ENCODE data around the gene GEMIN5.

DNA sequence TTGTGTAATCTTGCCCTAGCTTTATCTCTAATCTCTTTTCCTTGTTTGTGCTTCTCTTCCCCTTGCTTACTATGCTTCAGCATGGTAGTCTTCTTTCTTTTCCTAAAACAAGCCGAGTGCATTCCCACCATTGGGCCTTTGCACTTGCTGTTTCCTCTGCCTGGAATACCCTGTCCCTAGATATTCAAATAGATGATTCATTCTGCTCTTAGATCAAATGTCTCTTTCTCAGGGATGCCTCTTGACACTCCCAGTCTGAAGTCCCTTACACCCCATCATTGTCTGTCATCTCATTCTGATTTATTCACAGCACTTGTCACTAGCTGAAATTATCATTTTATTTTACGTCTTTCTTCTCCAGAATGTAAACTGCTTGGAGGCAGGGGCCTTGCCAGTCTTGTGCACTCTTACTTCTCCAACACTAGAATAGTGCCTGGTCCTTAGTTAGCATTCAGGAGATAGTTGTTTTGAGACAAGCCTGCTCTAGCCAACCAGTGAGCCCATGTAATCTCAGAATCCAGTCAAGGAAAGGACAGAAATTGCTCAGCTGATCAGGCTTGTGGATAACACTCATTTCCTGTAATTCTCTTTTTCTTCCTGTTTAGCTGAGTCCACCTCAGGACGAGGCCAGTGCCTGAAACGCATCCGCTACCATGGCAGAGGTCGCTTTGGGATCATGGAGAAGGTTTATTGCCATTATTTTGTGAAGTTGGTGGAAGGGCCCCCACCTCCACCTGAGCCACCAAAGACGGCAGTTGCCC lies 28.2 kb upstream of the GEMIN5 start:
- TF ChIP-seq, protein P1, sequence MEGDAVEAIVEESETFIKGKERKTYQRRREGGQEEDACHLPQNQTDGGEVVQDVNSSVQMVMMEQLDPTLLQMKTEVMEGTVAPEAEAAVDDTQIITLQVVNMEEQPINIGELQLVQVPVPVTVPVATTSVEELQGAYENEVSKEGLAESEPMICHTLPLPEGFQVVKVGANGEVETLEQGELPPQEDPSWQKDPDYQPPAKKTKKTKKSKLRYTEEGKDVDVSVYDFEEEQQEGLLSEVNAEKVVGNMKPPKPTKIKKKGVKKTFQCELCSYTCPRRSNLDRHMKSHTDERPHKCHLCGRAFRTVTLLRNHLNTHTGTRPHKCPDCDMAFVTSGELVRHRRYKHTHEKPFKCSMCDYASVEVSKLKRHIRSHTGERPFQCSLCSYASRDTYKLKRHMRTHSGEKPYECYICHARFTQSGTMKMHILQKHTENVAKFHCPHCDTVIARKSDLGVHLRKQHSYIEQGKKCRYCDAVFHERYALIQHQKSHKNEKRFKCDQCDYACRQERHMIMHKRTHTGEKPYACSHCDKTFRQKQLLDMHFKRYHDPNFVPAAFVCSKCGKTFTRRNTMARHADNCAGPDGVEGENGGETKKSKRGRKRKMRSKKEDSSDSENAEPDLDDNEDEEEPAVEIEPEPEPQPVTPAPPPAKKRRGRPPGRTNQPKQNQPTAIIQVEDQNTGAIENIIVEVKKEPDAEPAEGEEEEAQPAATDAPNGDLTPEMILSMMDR (IDR thresholded peaks at IDR 0.05) = no peak
- TF ChIP-seq POLR2AphosphoS5 (IDR thresholded peaks at IDR 0.05; ENCODE audit: insufficient read depth in 1 of 2, low read depth in 1 of 2) (peak in 1 of 2 donors; percentile 57), POLR2A (IDR thresholded peaks at IDR 0.05) (no peak)

Data from vagina (tissue), 2 donors.